ENCODE results near the gene POLN.
"Not testable (repeated sequence)": the region's sequence is repeated elsewhere in the genome, so short reads cannot be mapped to it uniquely, and the experiment has no call there.

POLN gene

DNA sequence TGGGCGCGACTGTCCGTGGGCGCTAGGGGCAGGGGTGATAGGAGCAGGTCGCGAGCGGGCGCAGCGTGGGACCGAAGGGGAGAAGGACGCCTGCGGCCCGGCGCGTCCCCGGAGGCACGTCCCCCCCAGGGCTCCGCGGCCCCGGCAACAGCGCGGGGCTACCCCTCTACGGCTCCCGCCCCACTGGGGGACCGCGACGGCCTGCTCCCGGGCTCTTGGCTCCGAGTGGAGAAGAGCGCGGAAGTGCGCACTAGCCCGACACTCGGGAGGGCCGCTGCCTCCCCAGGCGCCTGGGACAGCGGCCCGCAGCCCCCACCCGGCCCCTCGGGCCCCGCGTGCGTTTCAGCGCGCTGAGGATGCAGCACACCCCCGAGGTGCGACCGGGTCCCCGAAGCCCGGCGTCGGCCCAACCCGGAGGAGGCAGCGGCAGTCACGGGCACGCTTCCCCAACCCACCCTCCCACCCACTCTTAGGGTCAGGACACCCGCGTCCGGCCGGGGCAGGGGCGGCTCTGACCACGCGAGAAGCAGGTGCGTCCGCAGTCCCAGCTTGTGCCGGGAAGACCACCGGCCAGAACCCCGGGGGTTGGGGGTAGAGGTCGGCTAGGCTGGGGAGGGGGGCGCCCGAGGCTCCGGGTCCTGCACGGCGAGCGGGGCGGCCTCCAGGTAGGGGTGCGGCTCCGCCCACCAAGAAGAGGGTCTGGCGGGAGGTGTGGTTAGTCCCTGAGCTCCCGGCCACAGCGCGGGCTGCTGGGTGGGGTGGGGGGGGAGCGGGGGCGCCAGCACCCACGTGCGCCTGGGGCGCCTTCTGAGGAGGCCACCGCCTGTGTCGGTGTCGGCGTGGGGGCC is 201.3 kb downstream of the POLN start:
- no peak for DNase-seq (ENCODE audit: low spot score)

DNA sequence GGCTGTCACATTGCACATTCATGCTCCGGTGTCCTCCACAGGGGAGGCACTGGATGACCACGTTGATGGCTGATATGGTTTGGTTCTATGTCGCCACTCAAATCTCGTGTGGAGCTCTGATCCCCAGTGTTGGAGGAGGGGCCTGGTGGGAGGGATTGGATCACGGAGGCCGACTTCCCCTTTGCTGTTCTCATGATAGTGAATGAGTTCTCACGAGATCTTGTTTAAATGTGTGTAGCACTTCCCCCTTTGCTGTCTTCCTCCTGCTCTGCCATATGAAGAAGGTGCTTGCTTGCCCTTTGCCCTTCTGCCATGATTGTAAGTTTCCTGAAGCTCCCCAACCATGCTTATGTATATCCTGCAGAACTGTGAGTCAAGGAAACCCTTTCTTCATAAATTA is 205.1 kb downstream of the POLN start:
- DNase-seq (ENCODE audit: low spot score) = no peak

DNA sequence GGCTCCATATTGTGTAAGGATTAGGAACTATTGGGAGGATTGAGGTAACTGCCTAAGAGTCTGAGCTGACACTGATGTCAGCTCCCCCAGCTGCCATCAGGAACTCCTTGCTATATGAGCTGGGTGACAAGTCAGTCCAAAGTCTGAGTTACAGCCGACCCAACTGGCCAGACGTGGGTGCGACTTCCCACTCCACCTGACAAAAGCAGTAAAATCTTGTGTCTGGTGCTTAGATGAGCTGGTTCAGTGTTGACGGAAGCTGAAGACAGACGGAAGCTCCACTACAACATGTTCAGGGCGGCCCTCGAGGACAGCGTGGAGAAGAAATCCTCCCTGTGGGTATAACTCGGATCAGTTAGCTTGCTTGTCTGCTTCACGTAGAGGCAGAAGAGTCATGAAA is 205.6 kb downstream of the POLN start:
- no peak for DNase-seq (ENCODE audit: low spot score)

DNA sequence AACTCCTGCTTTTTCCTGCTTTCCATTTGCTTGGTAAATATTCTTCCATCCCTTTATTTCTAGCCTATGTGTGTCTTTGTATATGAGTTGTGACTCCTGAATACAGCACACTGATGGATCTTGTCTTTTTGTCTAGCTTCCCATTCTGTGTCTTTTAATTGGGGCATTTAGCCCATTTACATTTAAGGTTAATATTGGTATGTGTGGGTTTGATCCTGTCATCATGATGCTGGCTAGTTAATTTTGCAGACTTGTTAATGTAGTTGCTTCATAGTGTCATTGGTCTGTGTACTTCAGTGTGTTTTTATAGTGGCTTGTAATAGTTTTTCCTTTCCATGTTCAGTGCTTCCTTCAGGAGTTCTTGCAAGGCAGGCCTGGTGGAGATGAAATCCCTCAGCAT is 210.8 kb downstream of the POLN start:
- not testable (repeated sequence) for DNase-seq (ENCODE audit: low spot score)

DNA sequence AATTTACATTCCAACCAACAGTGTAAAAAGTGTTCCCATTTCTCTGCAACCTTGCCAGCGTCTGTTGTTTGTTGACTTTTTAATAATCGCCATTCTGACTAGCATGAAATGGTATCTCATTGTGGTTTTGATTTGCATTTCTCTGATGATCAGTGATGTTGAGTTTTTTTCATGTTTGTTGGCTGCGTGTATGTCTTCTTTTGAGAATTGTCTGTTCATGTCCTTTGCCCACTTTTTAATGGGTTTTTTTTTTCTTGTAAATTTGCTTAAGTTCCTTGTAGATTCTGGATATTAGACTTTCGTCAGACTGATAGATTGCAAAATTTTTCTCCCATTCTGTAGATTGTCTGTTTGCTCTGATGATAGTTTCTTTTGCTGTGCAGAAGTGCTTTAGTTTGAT is 214.8 kb downstream of the POLN start:
- not testable (repeated sequence) for DNase-seq (ENCODE audit: low spot score)

DNA sequence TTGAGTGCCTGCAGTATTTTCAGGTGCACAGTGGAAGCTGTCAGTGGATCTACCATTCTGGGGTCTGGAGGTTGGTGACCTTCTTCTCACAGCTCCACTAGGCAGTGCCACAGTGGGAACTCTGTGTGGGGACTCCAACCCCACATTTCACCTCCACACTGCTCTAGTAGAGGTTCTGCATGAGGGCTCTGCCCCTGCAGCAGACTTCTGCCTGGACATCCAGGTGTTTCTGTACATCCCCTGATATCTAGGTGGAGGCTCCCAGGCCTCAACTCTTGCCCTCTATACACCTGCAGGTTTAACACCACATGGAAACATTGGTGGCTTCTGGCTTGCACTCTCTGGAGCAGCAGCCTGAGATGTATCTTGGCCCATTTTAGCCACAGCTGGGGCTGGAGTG is 216.1 kb downstream of the POLN start:
- DNase-seq (ENCODE audit: low spot score) = no peak

DNA sequence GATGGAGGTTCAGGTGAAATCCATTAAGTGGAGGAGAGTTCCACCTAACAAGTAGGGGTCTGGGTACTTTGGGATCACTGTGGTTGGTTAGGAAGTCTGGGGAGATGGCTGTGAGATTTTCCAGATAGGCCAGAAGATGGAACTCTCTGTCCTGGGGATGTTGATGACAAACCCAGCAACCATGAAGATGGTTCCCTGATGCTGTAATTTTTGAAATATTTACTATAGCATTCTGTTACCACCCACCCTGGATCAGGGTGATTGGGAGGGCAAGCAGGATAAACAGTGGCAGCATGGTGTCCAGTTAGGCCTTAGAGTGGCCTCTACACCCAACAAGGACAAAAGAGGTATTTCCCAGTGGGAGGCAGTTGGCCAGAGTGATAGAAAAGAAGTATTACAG is 217.2 kb downstream of the POLN start:
- DNase-seq (ENCODE audit: low spot score) = no peak

Measured in cerebellar cortex (tissue), 1 donor.